GM23248 (cell line): ENCODE data around the gene GAPVD1.

Experiments
- EZH2 ChIP-seq: fragments of 200-600 bp; sonication (generic); IDR thresholded peaks from 2 replicates; pipeline ENCODE4 v1.6.1; 2018; ENCODE audit warnings: antibody characterized with exemption, mild to moderate bottlenecking; ENCODE audit not compliant: insufficient read depth, poor library complexity, severe bottlenecking
- EZH2phosphoT487 ChIP-seq: fragments of 200-600 bp; sonication (generic); IDR thresholded peaks from 2 replicates; pipeline ENCODE4 v1.6.1; 2018; ENCODE audit warnings: antibody characterized with exemption, moderate library complexity, mild to moderate bottlenecking, low read depth; ENCODE audit not compliant: insufficient read depth

GRCh38 chr9:125240649-125240999 is 21.0 kb upstream of the GAPVD1 start:
- TF ChIP-seq EZH2 (no peak), EZH2phosphoT487 (no peak)
